RWPE2 (cell line): ENCODE results near the gene ABCB1.

Experiments
- ATAC-seq: fragments of 200-7000 bp; cut with Tn5 transposase; 3 replicates; pipeline ENCODE4 v1.9.1; 2021; ENCODE audit warnings: low read depth
- DNase-seq: peaks from one replicate; pipeline ENCODE4 v3.0.0-alpha.2; 2020; ENCODE audit warnings: low spot score
- H3K27ac ChIP-seq: fragments of 450-650 bp; 2 replicates; pipeline ENCODE4 v1.5.1; 2017; ENCODE audit warnings: mild to moderate bottlenecking; ENCODE audit not compliant: poor library complexity, severe bottlenecking
- H3K27me3 ChIP-seq: fragments of 250-450 bp; sonication (Bioruptor Pico); 2 replicates; pipeline ENCODE4 v1.5.1; 2021; ENCODE audit warnings: mild to moderate bottlenecking, moderate library complexity; ENCODE audit not compliant: insufficient read depth, poor library complexity, severe bottlenecking
- H3K36me3 ChIP-seq: fragments of 250-450 bp; sonication (Bioruptor Pico); 2 replicates; pipeline ENCODE4 v1.5.1; 2020; ENCODE audit warnings: low read depth, mild to moderate bottlenecking, moderate library complexity
- H3K4me1 ChIP-seq: fragments of 250-450 bp; sonication (Bioruptor Pico); 2 replicates; pipeline ENCODE4 v1.5.1; 2021; ENCODE audit warnings: mild to moderate bottlenecking, moderate library complexity; ENCODE audit not compliant: insufficient read depth, poor library complexity, severe bottlenecking
- H3K4me3 ChIP-seq: fragments of 250-450 bp; sonication (Bioruptor Pico); 2 replicates; pipeline ENCODE4 v1.5.1; 2021; ENCODE audit warnings: mild to moderate bottlenecking, moderate library complexity; ENCODE audit not compliant: severe bottlenecking
- H3K9me3 ChIP-seq: fragments of 250-450 bp; sonication (Bioruptor Pico); 2 replicates; pipeline ENCODE4 v1.5.1; 2021; ENCODE audit warnings: mild to moderate bottlenecking, moderate library complexity; ENCODE audit not compliant: severe bottlenecking
- CTCF ChIP-seq: fragments of 450-650 bp; IDR thresholded peaks from one replicate; pipeline ENCODE4 v1.5.1; 2017; ENCODE audit warnings: mild to moderate bottlenecking, moderate library complexity; ENCODE audit not compliant: poor library complexity, severe bottlenecking

The ABCB1 gene

DNA sequence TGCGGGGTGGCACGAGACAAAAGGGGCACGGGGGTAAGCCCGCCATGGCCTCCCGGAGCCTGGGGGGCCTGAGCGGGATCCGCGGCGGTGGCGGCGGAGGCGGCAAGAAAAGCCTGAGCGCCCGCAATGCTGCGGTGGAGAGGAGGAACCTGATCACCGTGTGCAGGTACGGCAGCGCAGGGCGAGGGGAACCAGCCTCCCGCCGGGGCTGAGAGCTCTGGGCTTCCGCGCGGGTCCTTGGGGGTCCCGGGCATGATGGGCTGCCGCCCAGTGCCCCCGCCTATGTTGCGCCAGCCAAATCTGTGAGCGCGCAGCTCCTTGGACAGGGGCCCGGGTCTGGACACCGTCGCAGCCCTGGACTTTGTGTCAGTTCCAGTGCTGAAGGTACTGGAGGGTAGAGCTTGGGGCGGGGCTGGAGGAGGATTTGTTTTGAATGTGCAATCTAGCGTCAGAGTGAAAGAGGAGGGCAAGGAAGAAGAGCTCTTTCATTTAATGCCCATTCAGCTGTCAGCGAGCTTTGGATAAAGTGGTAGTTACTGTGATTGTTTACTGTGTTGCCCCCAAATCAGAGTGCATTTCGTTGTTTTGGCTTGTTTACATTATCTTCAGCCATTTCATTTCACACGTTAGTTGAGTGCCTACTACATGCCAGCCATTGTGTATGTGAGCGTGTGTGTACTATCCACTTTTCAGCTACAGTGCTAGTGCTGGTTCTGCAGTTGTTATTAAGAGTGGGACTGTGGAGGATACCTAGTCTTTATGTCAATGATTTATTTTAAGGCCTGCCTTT lies 28.3 kb upstream of the ABCB1 start:
- peak; percentile 64 for ATAC-seq

DNA sequence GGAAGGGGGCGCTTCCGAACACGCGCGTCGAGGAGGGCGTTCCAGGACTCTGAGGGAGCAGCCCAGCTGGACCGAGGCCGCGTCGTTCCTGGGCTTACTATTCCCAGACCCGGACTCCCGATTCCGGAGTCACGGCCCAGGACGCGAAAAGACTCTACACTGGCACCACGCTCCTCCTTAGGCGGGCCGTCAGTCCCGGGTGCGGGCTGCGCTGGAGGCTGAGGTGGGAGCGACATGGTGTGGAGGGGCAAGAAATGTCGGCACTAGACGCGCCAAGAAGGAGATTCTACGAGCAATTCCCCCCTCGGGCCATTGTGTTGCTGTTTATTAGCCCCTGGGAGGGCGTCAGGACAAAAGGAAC lies 26.9 kb upstream of the ABCB1 start:
- Histone ChIP-seq H3K9me3 (no peaks in the 10 kb centered on the region), H3K36me3 (no peaks in the 10 kb centered on the region), H3K27ac (no peak overlapping the region), H3K4me1 (no peaks in the 10 kb centered on the region), H3K27me3 (peaks cover 9% of the 10 kb centered on the region), H3K4me3 (peak overlapping the region; percentile 42)
- ATAC-seq (peak; percentile 24), DNase-seq (no peak)
- TF ChIP-seq CTCF = no peak

More for the DNA sequence above, 28.3 kb upstream of the ABCB1 start:
- Histone ChIP-seq H3K36me3 (no peaks in the 10 kb centered on the region), H3K4me3 (peak overlapping the region; percentile 42), H3K27me3 (peaks cover 9% of the 10 kb centered on the region), H3K9me3 (no peaks in the 10 kb centered on the region), H3K4me1 (no peaks in the 10 kb centered on the region), H3K27ac (no peak overlapping the region)
- DNase-seq = no peak
- TF ChIP-seq CTCF = no peak

DNA sequence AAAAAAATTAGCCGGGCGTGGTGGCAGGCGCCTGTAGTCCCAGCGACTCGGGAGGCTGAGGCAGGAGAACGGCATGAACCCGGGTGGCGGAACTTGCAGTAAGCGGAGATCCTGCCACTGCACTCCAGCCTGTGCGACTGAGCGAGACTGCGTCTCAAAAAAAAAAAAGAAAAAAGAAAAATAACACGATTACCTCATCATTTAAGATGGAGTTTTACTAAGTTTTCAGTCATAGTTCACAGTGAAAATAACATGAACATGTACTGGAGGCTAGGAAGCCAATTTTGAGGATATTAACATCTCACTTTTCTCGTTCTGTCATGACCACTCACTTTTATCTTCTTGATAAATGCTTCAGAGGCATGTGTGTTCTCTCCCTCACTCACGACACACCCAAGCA lies 24.4 kb upstream of the ABCB1 start:
- Histone ChIP-seq H3K27ac (no peak overlapping the region), H3K4me1 (no peaks in the 10 kb centered on the region), H3K4me3 (no peak overlapping the region), H3K27me3 (peaks cover 9% of the 10 kb centered on the region), H3K9me3 (no peaks in the 10 kb centered on the region), H3K36me3 (no peaks in the 10 kb centered on the region)
- ATAC-seq (no peak), DNase-seq (no peak)
- TF ChIP-seq CTCF = no peak

GRCh38 chr7:87624628-87625027 lies 23.9 kb upstream of the ABCB1 start:
- H3K4me1 ChIP-seq = no peaks in the 10 kb centered on the region

More at GRCh38 chr7:87624628-87625027, 23.9 kb upstream of the ABCB1 start:
- DNase-seq = no peak
- peaks cover 9% of the 10 kb centered on the region for H3K27me3 ChIP-seq
- H3K4me3 ChIP-seq = no peak overlapping the region
- no peak for TF ChIP-seq CTCF
- no peaks in the 10 kb centered on the region for H3K9me3 ChIP-seq
- ATAC-seq = no peak
- no peaks in the 10 kb centered on the region for H3K36me3 ChIP-seq
- H3K27ac ChIP-seq = no peak overlapping the region
